AG10803 (cell line): ENCODE measurements around the gene TRPC4.

Source experiments
- DNase-seq: peaks from one replicate; pipeline ENCODE4 v3.0.0; 2010; ENCODE audit warnings: low read depth
- H3K4me3 ChIP-seq: 2 replicates; pipeline ENCODE4 v1.5.1; 2011; ENCODE audit warnings: mild to moderate bottlenecking, low read length, control low read depth
- TF ChIP-seq, protein P1 (sequence below): conservative IDR thresholded peaks from 2 replicates; pipeline ENCODE4 v1.5.1; 2011; ENCODE audit warnings: mild to moderate bottlenecking, low read length, control low read depth, inconsistent platforms

TRPC4 gene

GRCh38 chr13:37707739-37708500 lies 161.7 kb downstream of the TRPC4 start:
- DNase-seq: no peak
- TF ChIP-seq, protein P1, sequence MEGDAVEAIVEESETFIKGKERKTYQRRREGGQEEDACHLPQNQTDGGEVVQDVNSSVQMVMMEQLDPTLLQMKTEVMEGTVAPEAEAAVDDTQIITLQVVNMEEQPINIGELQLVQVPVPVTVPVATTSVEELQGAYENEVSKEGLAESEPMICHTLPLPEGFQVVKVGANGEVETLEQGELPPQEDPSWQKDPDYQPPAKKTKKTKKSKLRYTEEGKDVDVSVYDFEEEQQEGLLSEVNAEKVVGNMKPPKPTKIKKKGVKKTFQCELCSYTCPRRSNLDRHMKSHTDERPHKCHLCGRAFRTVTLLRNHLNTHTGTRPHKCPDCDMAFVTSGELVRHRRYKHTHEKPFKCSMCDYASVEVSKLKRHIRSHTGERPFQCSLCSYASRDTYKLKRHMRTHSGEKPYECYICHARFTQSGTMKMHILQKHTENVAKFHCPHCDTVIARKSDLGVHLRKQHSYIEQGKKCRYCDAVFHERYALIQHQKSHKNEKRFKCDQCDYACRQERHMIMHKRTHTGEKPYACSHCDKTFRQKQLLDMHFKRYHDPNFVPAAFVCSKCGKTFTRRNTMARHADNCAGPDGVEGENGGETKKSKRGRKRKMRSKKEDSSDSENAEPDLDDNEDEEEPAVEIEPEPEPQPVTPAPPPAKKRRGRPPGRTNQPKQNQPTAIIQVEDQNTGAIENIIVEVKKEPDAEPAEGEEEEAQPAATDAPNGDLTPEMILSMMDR: no peak
- H3K4me3 ChIP-seq: no peak overlapping the region

DNA sequence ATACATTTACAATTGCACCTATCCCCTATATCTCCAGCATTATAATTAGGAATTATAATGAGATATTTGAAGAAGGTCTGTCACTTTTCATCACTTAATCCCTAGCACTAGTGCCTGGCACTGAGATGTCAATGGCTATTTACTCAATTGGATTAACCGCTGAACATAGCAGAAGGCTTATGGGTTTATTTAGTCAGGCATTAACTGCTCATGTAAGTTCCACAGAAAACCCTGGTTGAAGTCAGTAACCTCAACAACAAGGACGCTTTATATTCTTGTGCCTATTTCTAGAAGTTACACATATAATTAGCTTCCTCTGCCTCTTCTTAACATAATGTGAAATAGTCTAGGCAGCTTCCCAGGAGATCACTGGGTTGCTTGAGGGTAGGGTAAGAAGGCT lies 163.5 kb downstream of the TRPC4 start:
- TF ChIP-seq, protein P1: no peak
- no peak overlapping the region for H3K4me3 ChIP-seq
- no peak for DNase-seq

DNA sequence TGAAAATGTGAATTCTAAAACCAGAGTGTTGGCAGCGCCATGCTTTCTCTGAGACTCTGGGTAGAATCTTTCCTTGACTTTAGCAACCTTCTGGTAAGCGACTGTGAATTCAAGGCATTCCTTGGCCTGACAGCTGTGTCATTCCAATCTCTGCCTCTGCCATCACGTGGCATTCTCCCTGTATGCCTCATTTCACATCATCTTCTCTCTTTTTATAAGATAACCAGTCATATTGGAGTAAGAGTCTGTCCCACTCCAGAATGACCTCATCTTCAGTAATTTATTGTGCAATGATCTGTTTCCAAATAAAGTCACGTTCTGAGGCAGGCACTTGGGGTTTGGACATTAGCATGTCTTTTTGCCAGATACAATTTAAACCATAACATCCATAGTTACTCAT lies 167.6 kb downstream of the TRPC4 start:
- H3K4me3 ChIP-seq: no peak overlapping the region
- DNase-seq: peak; percentile 98
- TF ChIP-seq, protein P1: no peak

DNA sequence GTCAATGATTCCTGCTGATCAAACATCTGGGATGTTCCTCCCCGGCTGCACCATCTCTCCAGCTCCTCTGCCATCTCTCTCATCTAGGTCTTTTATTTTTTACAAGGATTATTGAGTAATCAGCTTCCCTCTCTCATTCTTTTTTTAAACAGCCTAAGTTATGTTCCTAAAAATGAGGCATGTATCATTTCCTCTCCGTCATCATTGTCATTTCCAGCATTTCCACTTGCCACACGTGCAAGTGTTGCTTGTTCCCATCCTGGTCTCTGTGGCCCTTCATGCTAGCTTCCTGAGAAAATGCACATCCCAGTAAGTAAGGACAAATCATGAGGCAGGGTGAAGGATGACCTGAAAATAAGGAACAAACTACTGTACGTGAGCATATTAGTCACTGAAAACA lies 168.3 kb downstream of the TRPC4 start:
- H3K4me3 ChIP-seq: no peak overlapping the region
- TF ChIP-seq, protein P1: no peak
- DNase-seq: peak; percentile 75

- peak; percentile 37 for DNase-seq
- no peak overlapping the region for H3K4me3 ChIP-seq
- TF ChIP-seq, protein P1: no peak
These were observed 168.7 kb downstream of the TRPC4 start for GRCh38 chr13:37700887-37701286.

GRCh38 chr13:37695200-37695599 lies 174.4 kb downstream of the TRPC4 start:
- no peak for DNase-seq
- H3K4me3 ChIP-seq: no peak overlapping the region
- TF ChIP-seq, protein P1: no peak

GRCh38 chr13:37690361-37690760 lies 179.2 kb downstream of the TRPC4 start:
- DNase-seq: no peak
- TF ChIP-seq, protein P1: no peak
- no peak overlapping the region for H3K4me3 ChIP-seq
